HG03565 (cell line): ENCODE measurements around the gene NEURL3.
"Not testable (repeated sequence)": the region's sequence is repeated elsewhere in the genome, so short reads cannot be mapped to it uniquely, and the experiment has no call there.

ENCODE experiments used
- ATAC-seq: cut with Tn5 transposase; IDR thresholded peaks from one replicate; pipeline ENCODE4 v1.9.1; 2021; ENCODE audit warnings: mild to moderate bottlenecking, moderate library complexity; ENCODE audit not compliant: unreplicated experiment

The NEURL3 gene

GRCh38 chr2:96486696-96487095 lies 18.5 kb downstream of the NEURL3 start:
- no peak for ATAC-seq

- peak; percentile 66 for ATAC-seq
Observed at GRCh38 chr2:96485751-96486651, 19.2 kb downstream of the NEURL3 start.

DNA sequence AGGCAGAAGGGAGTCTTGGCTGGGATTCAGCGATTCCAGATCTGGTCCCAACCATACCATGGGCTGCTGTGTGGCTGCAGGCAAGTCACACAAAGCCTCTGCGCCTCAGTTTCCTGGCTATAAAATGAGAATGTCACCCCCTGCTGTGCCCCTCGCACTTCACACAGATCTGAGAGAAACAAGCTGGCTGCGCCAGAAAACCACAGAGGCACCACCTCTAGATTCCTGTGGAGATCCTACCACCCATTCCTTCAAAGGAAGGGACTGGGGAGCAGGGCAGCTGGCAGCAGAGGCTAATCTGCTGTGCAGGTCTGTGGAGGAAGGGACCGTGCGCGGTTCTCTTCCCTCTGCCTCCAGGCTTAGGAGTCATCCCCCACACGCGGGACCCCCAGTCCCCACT lies 19.8 kb downstream of the NEURL3 start:
- ATAC-seq: no peak

DNA sequence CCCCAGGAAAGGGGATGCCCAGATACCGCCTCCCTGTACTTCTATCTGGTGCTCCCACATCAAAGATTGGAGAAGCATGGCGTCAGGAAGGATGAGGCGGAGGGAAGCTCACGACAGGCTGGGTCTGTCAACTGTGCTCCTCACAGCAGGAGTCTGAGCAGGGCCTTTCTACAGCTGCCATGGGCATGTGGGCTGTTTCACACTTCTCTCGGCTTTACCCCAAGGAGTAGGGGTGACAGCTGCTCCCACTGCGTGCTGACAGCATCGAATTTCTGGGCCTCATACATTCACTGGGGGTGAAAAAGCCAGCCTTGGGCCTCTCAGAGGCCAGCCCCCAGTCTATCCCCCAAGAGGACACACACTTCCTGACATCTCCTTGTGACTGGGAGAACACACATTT lies 21.1 kb downstream of the NEURL3 start:
- no peak for ATAC-seq

DNA sequence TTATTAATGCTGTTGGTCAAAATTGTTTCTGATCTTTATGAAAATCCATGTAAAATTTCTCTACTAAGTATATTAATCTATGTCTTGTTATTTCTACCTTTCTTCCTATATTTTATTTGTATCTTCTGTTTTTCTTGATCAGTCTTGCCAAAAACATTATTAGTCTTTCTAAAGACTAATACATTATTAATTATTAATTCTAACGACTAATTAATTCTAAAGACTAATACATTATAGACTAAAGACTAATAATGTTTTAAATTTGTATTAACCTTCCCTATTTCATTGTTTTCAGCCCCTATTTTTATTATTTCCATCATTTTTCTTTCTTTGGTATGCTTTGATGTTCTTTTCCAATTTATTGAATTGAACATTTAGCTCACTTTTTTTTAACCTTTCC lies 27.7 kb downstream of the NEURL3 start:
- ATAC-seq: no peak

DNA sequence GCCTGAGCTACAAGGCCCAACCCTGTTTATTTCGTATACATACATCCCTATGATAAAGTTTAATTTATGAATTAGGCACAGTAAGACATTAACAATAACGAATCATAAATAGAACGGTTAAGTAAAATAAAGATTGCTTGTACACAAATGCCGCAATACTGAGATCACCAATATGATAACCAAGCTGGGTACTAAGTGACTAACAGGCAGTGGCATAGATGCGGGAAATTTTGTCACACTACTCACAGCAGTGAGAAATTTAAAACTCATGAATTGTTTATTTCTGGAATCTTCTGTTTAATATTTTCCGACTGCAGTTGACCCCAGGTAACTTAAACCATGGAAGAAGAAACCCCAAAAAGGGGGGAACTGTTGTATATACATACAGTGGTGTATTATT lies 33.4 kb downstream of the NEURL3 start:
- ATAC-seq: no peak

- ATAC-seq: no peak
Observed at GRCh38 chr2:96470636-96471035, 34.5 kb downstream of the NEURL3 start.

GRCh38 chr2:96470109-96470508 lies 35.0 kb downstream of the NEURL3 start:
- ATAC-seq: no peak

DNA sequence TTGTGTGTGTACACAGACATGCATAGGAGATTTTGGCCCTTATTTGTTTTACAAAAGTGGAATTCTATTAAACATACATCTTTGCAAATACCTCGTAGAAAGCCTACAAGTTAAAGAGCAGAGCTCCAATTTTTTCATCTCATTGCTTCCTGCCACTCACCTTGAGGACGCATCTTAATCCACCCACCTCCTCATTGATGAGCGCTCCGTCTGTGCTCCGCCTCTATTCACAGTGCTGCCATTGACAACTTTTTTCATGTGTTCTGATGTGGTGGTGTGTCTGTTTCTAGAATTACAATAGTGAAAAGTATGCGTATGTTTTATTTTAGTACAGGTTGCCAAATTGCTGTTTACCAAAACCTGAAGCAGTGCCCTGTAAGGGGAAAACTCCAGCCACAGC lies 36.3 kb downstream of the NEURL3 start:
- no peak for ATAC-seq

GRCh38 chr2:96464651-96465050 lies 40.5 kb downstream of the NEURL3 start:
- no peak for ATAC-seq

DNA sequence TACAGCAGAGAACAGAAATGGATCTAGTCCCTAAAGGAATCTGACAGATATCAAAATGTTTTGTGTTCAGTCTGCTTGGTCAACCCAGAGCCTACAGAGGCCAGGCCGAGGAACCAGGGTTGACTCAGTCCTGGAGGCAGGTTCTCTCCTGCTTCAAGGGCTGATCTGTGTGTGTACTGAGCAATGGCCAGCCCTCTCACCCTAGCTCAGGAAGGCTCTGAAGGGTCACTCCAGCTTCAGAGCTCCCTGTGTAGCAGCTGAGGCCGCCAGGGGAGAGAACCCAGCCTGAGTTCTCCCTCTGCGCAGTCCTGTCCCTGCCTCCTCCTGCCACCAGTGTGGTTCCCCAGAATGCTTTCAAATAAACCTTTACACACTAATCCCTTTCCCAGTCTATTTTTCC lies 41.1 kb downstream of the NEURL3 start:
- no peak for ATAC-seq

DNA sequence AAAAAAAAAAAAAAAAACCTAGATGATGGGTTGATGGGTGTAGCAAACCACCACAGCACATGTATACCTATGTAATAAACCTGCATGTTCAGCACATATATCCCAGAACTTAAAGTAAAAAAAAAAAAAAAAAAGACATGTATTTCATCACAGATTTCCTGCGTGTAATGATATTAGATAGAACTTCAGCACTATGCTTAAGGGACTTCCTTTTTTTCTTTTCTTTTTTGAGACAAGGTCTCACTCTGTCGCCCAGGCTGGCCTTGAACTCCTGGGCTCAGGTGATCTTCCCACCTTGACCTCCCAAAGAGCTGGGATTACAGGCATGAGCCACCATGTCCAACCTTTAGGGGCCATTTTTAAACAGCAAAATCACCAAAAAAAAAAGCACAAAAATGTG lies 42.0 kb downstream of the NEURL3 start:
- no peak for ATAC-seq

GRCh38 chr2:96461616-96462015 lies 43.5 kb downstream of the NEURL3 start:
- ATAC-seq: not testable (repeated sequence)

DNA sequence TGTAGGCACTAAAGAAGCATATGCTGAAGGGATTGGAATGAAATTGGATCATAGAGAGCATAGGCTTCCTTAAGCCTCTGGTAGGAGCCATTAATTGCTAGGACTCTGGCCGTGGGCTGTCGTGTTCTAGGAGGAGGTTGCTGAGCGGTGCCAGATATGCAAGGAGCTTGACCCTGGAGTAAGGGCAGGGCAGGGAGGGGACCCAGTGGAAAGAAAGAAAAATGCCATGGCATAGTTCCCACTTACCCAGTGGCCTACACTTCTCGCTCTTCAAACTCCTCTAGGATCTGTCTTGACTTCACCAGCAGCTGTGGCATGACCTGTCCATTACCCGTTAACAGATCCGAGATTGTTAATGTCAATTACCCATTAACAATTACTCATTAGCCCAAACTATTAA lies 53.1 kb downstream of the NEURL3 start:
- no peak for ATAC-seq

DNA sequence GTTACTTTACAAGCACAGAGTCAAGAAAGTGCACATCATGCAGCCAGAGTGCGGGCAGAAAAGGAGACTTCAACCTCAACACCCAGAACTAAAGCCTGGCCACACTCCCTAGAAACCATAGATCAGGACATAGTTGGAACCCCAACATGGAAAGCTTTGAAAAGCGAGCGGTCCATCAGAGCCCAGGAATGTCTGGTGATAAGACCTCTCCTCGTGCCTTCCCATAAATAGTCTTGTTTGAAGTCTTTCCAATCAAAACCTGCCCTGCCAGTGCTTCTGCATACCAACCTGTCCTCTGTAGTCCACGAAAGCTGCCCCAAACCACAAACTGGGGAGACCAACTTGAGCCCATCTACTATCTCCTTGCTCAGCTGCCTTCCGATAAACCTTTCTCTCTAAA lies 55.5 kb downstream of the NEURL3 start:
- ATAC-seq: no peak

DNA sequence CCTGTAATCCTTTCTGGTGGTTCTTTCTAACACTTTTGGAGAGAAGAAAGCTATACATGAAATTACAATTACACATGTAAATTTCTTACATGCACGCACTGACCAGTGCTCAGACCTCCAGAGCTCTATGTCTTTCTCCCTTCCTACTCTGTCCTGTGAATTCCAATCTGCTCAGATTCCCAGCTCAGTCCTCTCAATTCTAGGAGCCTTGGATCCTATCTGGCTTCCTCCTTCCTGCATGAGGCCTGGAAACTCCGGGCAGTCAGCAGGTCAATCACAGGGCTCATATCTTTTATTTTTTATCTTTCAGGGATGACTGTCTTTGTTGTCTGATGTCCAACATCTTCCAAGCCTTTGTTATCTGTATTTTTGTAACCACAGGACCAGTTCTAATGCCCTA lies 56.0 kb downstream of the NEURL3 start:
- no peak for ATAC-seq

DNA sequence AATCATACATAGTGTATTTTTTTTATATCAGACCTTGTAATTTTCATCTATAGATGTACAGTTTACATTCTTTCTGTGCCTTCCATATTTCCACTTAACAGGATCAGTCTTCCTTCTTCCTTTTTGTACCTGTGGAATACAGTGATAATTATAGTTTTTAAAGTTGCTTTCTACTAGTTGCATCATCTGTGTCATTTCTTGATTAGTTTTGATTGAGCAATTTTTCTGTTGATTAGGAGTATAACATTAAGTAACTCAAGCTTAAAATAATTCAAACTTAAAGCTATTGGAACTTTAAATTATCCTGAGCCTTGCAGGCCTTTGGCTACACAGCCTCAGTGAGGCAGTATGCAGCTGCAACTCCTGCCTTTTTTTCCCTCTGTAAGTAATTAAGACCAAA lies 57.4 kb downstream of the NEURL3 start:
- no peak for ATAC-seq
